Peyer's patch (tissue), 4 donors: ENCODE measurements around the gene XPR1. TPM values are rescaled to one million over a fixed set of nuclear protein-coding genes. Genes with fewer than 3 reads are reported as not detected.

ENCODE experiments used
- DNase-seq, 3 donors: peaks; one replicate each; pipeline ENCODE4 v3.0.0-alpha.2; 2017 to 2019
- H3K27ac ChIP-seq, 4 donors: fragments of 200-600 bp; sonication (generic); one replicate each; pipeline ENCODE4 v1.5.1; 2016 to 2019
- H3K27me3 ChIP-seq, 2 donors: fragments of 200-600 bp; sonication (generic); one replicate each; pipeline ENCODE4 v1.5.1; 2019
- H3K36me3 ChIP-seq, 3 donors: fragments of 200-600 bp; sonication (generic); one replicate each; pipeline ENCODE4 v1.5.1; 2016 to 2019
- H3K4me1 ChIP-seq, 4 donors: fragments of 200-600 bp; sonication (generic); one replicate each; pipeline ENCODE4 v1.5.1; 2016 to 2019
- H3K4me3 ChIP-seq, 4 donors: fragments of 200-600 bp; sonication (generic); 1 replicate in 3 of 4; 2 replicates in 1 of 4; pipeline ENCODE4 v1.5.1; 2016 to 2019; ENCODE audit warnings: mild to moderate bottlenecking in 1 of 4
- H3K9me3 ChIP-seq, 4 donors: fragments of 200-600 bp; sonication (generic); one replicate each; pipeline ENCODE4 v1.5.1; 2016 to 2019; ENCODE audit warnings: mild to moderate bottlenecking in 1 of 4
- POLR2A ChIP-seq, 2 donors: fragments of 450-650 bp; IDR thresholded peaks; one replicate each; pipeline ENCODE4 v1.5.1; 2017; ENCODE audit warnings: antibody characterized with exemption in 2 of 2, mild to moderate bottlenecking in 2 of 2, moderate library complexity in 2 of 2
- total RNA-seq, 4 donors: library from RNA; depleted of rRNA; stranded (reverse); fragments of >200 nt; gene quantifications; one replicate each; pipeline ENCODE4 v1.1.0, GENCODE V29; 2016
- TF ChIP-seq, protein P1 (sequence below), 6 experiments: fragments of 450-650 bp in 4 of 6; fragments of 200-600 bp in 2 of 6; sonication (generic) in 1 of 6; IDR thresholded peaks; one replicate each; pipeline ENCODE4 v1.5.1; 2017 to 2019; ENCODE audit warnings: antibody characterized with exemption in 6 of 6, mild to moderate bottlenecking in 3 of 6, moderate library complexity in 1 of 6

The XPR1 gene
- total RNA-seq, 4 donors from 2014 or later = 29.7 to 59.7 (median 53.9) TPM

DNA sequence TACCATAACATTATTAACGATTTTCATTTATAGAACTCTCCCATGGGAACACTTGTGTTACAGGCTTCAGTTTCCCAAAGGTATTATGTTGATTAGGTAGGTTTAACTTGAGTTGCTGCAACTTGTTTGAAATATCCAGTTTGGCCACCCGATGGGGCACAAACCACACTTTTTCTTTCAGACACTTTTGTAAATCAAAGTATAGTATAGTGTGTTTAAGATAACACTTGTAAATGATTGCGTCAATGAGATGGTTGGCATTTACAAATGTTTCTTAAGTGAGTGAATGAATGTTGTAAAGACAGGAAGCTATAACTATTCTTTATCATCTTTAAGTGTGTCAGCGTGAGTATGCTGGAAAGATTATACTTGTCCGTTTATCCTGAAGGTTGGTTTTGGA is 4.3 kb downstream of the XPR1 start:
- Histone ChIP-seq H3K9me3 (no peaks in the 10 kb centered on the region), H3K4me3 (no peak overlapping the region), H3K36me3 (no peaks in the 10 kb centered on the region), H3K4me1 (peaks cover 0 to 28% (median 0%) of the 10 kb centered on the region in 4 donors), H3K27me3 (no peaks in the 10 kb centered on the region), H3K27ac (no peak overlapping the region)
- no peak for DNase-seq
- TF ChIP-seq POLR2A (IDR thresholded peaks at IDR 0.05) = no peak
- TF ChIP-seq, protein P1, sequence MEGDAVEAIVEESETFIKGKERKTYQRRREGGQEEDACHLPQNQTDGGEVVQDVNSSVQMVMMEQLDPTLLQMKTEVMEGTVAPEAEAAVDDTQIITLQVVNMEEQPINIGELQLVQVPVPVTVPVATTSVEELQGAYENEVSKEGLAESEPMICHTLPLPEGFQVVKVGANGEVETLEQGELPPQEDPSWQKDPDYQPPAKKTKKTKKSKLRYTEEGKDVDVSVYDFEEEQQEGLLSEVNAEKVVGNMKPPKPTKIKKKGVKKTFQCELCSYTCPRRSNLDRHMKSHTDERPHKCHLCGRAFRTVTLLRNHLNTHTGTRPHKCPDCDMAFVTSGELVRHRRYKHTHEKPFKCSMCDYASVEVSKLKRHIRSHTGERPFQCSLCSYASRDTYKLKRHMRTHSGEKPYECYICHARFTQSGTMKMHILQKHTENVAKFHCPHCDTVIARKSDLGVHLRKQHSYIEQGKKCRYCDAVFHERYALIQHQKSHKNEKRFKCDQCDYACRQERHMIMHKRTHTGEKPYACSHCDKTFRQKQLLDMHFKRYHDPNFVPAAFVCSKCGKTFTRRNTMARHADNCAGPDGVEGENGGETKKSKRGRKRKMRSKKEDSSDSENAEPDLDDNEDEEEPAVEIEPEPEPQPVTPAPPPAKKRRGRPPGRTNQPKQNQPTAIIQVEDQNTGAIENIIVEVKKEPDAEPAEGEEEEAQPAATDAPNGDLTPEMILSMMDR (IDR thresholded peaks at IDR 0.05) = peak in 2 of 6 experiments; percentile 28 to 49

DNA sequence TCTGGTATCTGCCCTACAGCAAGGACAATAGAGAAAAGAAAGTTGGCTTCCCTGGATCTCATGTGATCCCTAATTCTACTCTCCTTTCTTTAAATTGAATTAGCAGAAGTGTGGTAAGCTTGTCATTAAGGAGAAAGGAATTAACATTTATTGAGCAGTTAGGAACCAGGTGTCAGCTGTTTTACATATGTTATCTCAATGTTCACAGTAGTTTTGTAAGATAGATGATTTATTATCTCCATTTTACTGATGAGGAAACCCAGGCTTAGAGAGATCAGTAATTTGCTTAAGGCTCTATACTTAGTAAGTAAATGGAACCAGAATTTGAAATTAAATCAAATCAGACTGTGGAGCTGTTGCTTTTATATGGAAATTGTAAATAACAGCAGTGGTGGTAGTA is 8.0 kb downstream of the XPR1 start:
- Histone ChIP-seq H3K27ac (no peak overlapping the region), H3K27me3 (no peaks in the 10 kb centered on the region), H3K4me3 (no peak overlapping the region), H3K4me1 (peaks cover 0 to 10% (median 0%) of the 10 kb centered on the region in 4 donors), H3K36me3 (no peaks in the 10 kb centered on the region), H3K9me3 (no peaks in the 10 kb centered on the region)
- no peak for DNase-seq
- TF ChIP-seq, protein P1 (IDR thresholded peaks at IDR 0.05) = no peak
- TF ChIP-seq POLR2A (IDR thresholded peaks at IDR 0.05) = no peak

DNA sequence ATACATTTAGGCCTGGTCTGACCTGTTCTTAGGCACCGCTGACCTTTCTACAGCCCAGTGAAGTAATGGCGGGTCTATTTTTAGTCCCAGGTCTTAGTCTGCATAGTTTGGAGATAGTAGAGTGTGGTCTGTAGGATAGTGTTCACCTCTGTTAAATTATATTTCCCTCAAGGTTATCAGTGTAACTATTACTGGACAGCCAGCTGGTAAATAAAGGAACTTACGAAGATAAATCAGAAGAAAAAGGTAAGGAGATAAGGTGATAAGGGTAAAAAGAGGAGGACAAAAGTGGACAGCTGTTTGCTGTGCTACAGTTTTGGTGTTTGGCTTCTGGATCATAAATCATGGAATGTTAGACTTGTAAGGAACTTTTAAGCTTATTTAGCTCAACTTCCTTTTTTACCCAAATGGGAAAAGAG is 8.7 kb downstream of the XPR1 start:
- no peak for DNase-seq
- H3K36me3 ChIP-seq = no peaks in the 10 kb centered on the region
- no peak overlapping the region for H3K4me3 ChIP-seq
- peaks cover 0 to 10% (median 0%) of the 10 kb centered on the region in 4 donors for H3K4me1 ChIP-seq
- TF ChIP-seq POLR2A (IDR thresholded peaks at IDR 0.05) = no peak
- TF ChIP-seq, protein P1 (IDR thresholded peaks at IDR 0.05) = no peak
- no peaks in the 10 kb centered on the region for H3K27me3 ChIP-seq
- H3K9me3 ChIP-seq = no peaks in the 10 kb centered on the region
- no peak overlapping the region for H3K27ac ChIP-seq

DNA sequence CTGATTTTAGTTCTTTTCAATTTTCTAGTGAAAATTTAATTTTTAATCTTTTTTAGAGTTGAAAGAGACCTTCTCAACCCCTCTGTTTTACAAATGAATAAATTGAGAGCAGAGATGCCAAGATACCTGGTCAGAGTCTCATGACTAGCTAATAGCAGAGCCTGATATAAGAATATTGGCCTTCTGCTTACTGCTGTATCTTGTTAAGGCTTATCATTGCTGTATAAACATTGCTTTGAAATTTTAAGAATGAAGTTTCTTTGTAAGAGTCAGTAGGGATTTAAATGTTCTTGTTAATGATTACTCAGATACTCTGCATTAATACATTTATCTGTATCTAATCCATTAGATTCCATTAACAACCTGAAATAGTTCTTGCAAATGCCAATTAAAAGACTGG is 9.8 kb downstream of the XPR1 start:
- Histone ChIP-seq H3K27ac (no peak overlapping the region), H3K4me1 (peaks cover 0 to 5% (median 0%) of the 10 kb centered on the region in 4 donors), H3K4me3 (no peak overlapping the region), H3K27me3 (no peaks in the 10 kb centered on the region), H3K9me3 (no peaks in the 10 kb centered on the region), H3K36me3 (no peaks in the 10 kb centered on the region)
- DNase-seq = no peak
- TF ChIP-seq, protein P1 (IDR thresholded peaks at IDR 0.05) = no peak
- no peak for TF ChIP-seq POLR2A (IDR thresholded peaks at IDR 0.05)

DNA sequence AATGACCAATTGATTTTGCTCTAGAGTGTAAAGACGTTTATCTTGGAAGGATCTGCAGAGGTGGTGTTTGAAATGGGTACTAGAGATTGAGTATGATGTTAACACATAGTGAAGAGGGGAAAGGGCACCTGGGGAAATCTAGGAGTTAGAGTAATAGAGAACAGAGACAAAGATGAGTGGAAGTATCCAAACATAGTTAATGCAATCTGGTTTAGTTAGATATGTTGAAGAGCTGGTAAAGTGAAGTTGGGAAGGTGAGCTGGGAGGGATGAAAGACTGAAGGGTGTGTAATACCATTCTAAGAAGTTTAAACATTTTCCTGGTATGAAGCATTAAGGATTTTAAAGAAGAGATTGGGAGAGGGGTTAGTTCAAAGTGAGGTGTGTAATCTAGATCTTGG is 11.0 kb downstream of the XPR1 start:
- H3K36me3 ChIP-seq = no peaks in the 10 kb centered on the region
- TF ChIP-seq, protein P1 (IDR thresholded peaks at IDR 0.05) = no peak
- TF ChIP-seq POLR2A (IDR thresholded peaks at IDR 0.05) = no peak
- no peak overlapping the region for H3K27ac ChIP-seq
- no peaks in the 10 kb centered on the region for H3K27me3 ChIP-seq
- no peak overlapping the region for H3K4me3 ChIP-seq
- no peaks in the 10 kb centered on the region for H3K9me3 ChIP-seq
- H3K4me1 ChIP-seq = peaks cover 0 to 5% (median 0%) of the 10 kb centered on the region in 4 donors
- DNase-seq = no peak

DNA sequence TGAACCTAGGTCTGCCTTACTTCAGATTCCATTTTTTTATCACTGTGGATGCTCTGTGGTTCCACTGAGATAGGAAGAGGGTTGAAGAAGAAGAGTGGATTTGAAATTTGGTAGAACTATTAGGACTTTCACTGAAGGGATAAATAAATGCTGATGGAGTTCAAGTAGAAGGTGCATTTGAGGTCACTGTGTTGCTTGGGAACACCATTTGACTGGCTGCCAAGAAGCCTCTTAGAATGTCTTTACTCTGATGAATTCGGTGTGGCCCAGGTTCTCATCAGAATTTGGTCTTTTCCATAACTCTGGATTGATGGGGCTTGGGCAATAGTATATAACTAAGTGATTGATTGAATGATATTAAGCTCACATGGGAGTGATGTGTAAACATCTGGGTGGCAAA is 11.9 kb downstream of the XPR1 start:
- Histone ChIP-seq H3K4me3 (no peak overlapping the region), H3K27me3 (no peaks in the 10 kb centered on the region), H3K36me3 (no peaks in the 10 kb centered on the region), H3K27ac (no peak overlapping the region), H3K9me3 (no peaks in the 10 kb centered on the region), H3K4me1 (peaks cover 0 to 5% (median 0%) of the 10 kb centered on the region in 4 donors)
- TF ChIP-seq, protein P1 (IDR thresholded peaks at IDR 0.05) = no peak
- TF ChIP-seq POLR2A (IDR thresholded peaks at IDR 0.05) = no peak
- DNase-seq = no peak
